ENCODE results near the gene RNF32. TPM values are rescaled to one million over a fixed set of nuclear protein-coding genes. Genes with fewer than 3 reads are reported as not detected.

Gene RNF32
- total RNA-seq, 1 donor from 2014 or later, result not detected

DNA sequence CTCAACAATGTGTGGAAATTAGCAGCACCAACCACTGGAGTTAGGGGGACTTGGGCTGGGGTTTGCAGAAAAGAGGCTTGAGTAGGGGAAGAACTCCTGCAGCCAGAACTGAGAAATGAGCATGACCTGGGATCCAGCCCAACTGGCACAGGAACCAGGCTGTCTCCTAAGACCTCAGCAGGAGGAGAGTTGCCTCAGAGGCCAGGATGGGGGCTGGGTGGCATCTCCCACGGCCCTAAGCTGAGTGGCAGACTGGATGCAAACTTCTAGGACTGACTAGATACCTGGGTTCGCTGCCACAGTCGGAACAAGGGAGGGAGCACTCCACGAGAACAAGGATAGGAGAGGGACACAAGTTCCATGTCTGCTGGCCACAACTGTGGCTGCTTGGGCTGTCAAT is 62.6 kb downstream of the RNF32 start:
- ATAC-seq, result peak; percentile 70
- DNase-seq, result peak; percentile 33
- intact Hi-C loops (cut with micrococcal nuclease), result no loop called here

DNA sequence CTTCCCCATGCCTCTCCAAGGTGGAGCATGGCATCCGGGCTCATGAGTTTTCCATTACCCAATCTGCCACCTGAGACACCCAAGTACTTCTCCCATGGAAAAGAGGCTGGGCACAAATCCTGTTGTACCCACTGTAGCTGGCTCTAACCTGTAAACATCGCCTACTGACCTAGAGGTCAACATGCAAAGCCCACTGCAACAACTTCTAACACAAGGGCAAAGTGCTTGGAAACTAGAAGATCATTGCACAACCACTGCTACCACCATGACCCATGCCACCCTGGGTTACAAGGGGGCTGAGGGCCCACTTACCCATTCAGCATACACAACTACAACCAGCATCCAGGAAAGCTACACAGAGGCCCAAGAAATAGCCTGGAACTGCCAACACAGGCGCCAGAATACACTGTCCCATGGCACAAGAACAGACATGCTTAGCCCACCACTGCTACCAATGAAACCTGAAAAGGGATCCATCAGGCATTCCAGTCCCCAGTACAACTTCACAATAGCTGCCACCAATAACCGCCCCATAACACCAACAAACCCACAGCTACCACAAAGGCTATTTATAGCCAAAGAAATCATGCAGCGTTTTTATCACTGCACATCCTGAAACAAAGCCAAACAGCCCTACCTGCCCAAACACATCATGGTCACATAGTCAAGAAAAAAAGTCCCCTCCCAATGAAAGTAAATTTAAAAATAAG is 63.4 kb downstream of the RNF32 start:
- DNase-seq (no peak), ATAC-seq (peak; percentile 37)
- intact Hi-C loops (cut with micrococcal nuclease), result no loop called here

DNA sequence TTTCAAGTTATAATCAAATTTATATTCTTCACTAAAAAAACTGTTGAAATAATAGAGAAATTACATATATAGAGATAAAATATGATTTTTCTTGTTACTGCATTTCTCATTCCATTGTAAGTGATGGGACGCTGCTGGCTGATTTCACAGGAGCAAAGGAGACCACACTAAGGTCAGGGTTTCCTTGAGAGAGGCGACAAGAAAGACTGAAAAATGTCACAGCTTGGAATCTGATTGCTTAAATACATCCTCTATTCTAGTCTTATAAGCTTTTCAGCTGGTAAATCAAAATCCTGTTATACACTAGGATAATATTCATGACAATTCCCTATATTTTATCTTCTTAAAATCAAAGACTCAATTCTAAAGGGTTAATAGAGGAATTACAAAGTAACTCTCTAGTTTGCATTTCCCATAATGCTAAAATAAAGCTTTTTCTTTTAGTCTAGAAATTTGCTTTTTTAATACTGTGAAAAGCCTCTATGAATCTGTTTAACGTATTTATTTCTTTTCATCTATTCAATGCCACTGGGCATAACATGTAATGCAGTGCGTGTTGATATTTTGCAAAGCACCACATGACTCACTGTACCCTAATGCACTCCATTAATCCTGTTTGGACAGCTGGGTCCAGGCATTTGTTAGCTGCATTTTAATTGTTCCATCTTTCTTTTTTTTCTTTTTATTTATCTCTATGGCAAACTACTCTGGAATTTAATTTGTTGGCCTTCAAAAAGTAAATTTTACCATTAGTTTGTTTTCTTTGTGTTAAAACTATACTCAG is 81.7 kb downstream of the RNF32 start:
- no peak for DNase-seq
- no peak for ATAC-seq
- intact Hi-C loops (cut with micrococcal nuclease), result no loop called here

DNA sequence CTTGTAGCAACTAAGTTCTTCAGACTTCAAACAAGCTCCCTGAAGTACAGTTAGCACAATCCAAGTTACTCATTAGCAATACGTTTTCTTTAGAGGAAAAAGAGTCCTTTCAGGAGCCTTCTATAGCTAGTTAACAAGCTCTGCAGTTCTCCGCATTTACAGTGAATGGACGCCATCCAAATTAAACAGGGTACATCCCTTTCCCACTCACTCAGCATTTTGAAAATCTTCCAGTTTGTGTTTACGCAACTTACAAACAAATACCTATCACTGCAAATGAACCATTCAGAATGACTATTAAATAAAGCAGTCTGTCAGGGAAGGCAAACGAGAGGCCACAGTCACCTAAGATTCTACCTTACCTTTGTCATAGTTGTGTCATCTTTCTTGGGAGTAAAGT is 84.5 kb downstream of the RNF32 start:
- intact Hi-C loops (cut with micrococcal nuclease), result no loop called here
- ATAC-seq, result no peak

DNA sequence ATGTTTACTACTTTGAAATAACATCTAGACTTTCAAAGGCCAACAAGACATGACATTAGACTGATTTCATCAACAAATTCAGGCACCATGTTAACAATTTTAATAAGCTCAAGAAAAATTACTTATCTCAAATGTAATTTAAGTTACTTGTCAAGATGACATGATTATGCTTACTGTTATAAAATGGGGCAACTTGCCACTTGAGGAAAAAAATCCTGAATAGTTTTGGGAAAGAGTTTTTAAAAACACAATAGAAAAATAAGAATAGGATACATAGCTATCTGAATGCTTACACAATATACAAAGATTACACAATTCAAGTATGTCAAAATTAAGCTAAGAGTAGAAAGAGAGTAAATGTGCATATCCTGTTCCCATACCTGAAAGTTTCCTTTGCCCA is 85.4 kb downstream of the RNF32 start:
- ATAC-seq (no peak), DNase-seq (no peak)
- intact Hi-C loops (cut with micrococcal nuclease), result no loop called here

More for the DNA sequence above, 84.5 kb downstream of the RNF32 start:
- no peak for DNase-seq

All from left ventricle myocardium superior (tissue), 1 donor.